Measurements from ENCODE around the gene CD300A.

Gene CD300A
- 5.1 reads per million, percentile 20 among the genes with 10 or more reads in this experiment for total RNA-seq

DNA sequence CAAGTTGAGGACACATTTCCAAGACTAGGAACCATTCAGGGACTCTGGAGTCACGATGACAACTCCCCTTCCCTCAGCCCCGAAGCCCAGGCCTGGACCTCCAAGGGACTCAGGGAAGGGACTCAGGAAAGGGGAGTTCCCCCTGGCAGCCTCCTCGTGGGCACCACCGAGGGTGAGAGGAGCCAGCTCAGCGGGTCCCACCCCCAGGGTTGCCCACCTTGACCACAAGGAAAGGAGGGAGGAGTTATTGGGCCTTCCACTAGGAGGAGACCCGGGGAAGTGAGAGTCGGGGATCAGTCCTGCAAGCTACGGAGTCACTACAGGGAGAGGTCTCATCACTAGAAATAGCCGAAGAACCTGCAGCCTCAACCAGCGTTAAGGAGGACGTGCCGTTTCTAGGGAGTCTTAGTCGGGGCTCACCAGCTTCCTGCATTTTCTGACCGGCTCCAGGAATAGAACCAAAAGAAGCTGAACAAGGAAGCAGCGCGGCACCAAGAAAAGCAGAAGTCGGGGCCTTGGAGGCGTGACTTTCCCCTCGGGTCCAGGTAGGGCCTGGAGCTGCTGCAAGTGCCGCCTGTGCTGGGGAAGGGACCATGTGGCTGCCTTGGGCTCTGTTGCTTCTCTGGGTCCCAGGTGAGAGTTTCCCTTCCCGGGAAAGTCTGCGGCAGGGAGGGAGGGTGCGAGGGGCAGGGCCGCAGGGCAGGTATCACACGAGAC lies at the start of gene CD300A:
Gene CD300A (plus strand): TSS at position 524 of the 717 bp plus-strand sequence. CDS start 70 bp downstream, at position 594.
- no peak for DNase-seq

DNA sequence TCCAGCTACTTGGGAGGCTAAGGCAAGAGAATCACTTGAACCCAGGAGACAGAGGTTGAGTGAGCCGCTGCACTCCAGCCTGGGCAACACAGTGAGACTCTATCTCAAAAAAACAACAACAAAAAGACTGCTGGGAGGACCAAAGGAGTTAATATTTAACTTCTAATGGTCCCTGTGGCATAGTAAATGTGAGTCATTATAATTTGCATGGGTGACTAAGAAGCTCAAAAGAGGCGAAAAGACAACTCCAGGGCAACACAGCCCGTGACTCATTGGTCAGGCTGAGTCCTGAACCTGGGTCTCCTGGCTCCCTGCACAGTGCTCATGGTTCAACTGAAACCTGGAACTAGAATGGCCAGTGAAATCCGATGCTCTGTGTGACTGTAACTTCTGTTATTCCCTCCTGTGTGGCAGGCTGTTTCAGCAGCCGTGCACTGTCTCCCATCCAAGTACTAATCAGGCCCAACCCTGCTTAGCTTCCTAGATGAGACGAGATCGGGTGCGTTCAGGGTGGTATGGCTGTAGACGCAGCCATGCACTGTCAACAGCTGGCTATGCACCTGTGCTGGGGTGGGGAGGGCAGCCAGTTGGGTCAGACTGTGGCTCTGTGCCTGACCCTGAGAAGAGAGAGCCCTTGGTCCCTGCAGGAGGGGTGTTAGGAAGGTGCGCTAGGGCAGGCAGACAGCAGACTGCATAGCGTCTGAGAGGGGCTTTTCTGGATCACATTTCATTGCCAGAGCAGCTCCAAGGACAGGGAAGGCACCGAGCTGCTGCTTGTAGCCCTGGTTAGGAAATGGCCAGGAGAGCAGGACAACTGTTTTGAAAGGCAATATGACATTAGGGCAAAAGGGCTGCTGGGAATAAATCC lies 49.0 kb upstream of the CD300A start:
- DNase-seq: no peak

DNA sequence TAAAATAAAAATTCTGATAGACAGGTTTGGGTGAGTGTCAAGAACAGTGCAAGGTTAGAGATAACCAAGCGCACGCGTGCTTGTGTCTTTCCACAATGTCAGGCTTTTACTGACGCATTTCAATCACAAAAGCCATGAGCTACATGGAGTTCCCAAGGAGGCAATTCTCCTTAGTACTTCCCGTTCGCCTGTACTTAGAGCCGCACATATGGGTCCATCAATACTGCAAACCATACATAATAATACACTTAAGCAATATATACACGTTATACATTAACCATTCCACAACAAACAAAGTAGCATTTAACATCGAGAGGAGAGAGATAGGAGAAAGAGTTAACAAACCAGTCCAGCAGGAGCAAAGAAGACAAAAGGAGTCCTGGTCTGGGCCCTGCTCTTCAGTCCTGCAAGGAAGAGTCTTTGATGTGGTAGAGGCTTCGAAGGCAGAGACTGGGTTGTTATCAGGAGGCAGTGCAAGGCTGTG lies 46.5 kb upstream of the CD300A start:
- no peak for DNase-seq

DNA sequence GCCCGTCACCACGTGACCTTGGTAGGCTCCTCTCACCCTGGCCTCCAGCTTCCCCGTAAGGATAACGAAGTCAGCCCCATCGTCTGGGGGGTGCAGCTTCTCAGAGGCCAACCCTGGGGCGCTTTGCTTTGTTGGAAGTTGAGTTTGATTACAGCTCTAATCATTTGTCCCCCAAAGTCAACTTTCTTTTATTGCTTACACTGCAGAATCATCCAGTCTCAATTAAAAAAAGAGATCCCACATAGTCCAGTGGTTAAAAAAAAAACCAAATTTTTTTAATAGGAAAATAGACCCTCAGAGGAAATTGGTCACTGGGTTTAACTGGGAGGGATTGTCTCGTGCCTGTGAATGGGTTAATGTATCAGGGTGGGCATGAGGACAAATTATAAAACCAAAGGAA lies 42.3 kb upstream of the CD300A start:
- DNase-seq: no peak

DNA sequence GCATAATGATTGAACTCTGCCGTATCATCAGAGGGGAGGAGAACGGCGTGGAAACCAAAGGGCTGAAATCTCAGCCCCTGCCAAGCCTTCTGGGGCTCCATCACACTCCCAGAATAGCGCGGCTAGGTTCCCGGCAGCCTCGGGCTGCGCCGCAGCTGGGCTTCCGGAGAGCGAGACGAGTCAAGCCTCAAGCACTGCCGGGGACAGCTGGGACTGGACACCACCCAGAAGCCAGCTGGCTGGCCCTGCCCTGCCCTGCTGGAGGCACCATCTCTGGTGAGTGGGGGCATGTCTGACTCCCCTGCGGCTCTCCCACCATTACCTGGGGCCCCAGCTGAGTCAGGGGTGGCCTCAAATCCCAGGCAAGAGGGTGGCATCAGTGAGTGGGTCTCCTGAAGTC lies 41.8 kb upstream of the CD300A start:
- no peak for DNase-seq

DNA sequence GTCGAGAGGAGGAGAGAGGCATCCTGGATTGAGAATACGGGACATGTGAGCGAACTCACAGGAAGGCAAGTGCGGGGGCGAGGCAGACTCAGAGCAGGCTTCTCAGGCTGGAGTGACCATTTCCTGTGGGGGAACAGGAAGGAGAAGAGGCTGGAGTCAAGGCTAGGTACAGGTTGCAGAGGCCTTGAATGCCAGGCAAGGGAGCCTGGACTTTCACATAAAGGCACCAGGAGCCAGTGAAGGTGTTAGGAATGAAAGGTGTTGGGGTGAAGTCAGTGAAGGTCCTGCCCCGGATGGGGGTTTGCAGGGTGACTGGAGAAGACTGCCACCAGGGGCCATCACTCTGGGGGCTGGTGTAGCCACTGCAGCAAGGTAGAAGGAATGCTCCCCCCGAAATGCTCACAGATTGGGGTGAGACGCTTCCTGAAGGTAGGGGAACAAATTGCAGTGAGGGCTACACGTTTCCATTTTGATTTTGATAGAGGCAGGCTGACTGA lies 39.8 kb upstream of the CD300A start:
- DNase-seq: no peak

DNA sequence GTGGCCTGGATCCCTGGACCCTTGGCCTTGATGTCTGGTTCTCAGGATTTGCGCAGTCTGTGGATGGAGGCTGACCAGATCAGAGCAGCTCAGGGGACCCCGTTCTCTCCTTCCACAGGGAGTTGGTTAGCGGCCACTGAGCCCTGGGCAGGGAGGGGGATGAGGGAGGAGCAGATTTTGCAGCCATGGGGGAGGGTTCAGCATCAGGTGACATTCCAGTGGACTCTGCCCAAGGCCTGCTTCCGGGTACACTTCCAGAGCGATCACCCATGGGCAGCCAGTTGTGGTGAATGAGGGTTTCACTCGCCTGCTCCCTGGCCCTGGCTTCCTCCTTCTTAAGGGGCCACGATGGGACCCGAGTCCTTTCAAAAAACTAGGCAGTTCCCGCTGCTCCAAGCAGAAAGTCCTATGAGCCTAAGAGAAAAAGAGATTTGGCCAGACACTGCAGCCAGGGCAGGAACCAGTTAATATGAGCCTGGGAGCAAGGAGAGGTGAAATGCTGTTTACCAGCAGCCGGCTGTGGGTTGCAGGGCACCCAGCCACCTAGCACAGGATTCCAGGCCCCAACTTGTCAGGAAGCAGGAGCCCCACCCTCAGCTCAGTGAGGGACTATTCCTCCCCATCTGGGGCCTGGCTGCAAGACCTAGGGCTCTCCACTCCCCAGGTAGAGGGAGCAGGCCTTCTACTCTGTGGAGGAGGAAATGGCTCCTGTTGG lies 39.2 kb upstream of the CD300A start:
- DNase-seq: no peak

DNA sequence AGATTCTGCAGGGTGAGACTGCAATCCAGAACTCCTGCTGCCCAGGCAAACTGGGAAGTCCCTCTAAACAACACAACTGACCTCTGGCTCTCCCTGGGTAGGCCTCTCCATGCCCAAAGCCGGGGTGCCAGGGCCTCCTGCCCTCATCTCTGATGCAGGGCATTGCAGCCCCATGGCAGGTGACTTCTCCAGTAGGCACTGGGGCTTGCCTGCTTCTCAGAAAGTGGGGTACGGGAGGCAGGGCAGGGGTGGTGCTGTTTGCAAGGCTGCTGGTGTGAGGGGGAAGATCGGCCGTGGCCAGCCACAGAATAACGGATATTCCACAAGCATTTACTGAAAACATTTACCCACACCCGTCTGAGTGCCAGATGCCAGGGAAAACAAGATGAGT lies 38.7 kb upstream of the CD300A start:
- no peak for DNase-seq

DNA sequence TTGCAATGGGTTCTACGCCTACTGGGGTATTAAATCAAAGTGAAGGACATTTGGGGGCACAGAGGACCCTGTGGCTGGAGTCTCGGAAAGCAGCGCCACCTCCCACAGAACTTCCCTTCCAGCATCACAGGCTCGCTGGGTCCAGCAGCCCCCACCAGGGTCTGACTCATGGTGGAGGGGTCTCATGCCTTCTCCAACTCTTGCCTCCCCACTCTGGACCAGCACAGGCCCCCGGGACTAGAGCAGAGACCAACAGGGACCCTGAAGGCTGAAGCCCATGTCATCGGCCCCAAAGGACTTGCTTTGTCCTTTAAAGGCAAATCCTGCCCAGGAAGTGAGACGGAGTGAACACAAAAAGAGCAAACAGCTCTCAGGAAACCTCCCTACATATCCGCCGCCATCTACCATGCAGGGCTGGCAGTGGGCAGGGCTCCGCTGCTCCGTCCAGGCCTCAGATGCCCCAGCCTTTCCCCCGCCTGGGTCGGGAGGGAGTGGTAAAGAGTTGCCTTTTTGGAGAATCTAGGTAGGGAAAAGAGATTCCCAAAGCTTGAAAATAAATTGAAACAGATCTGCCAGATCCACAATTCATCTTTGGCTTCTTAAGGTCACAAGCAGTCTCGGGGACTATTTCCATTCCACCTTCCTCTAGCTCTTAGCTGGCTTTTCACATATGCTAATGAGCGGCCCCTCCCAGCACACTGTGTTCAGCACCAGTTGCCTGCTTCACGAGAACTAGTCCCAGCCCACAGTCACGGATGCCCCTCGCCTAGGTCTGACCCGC lies 36.6 kb upstream of the CD300A start:
- DNase-seq: no peak

DNA sequence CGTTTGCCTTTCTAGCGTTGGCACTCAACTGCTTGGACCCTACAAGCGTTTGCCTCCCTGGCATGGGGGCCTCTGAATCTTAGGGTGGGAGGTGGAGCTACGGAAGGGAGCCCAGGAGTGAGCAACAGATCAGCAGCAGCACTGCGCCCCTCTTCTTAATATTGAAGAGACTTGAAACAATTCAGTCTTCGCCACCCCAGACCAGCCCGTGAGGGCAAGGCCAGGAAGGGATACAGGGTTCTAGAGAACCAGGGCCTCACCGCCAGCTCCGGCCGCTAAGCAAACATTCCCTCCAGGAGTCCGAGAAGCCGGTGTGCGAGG lies 36.1 kb upstream of the CD300A start:
- DNase-seq: no peak

DNA sequence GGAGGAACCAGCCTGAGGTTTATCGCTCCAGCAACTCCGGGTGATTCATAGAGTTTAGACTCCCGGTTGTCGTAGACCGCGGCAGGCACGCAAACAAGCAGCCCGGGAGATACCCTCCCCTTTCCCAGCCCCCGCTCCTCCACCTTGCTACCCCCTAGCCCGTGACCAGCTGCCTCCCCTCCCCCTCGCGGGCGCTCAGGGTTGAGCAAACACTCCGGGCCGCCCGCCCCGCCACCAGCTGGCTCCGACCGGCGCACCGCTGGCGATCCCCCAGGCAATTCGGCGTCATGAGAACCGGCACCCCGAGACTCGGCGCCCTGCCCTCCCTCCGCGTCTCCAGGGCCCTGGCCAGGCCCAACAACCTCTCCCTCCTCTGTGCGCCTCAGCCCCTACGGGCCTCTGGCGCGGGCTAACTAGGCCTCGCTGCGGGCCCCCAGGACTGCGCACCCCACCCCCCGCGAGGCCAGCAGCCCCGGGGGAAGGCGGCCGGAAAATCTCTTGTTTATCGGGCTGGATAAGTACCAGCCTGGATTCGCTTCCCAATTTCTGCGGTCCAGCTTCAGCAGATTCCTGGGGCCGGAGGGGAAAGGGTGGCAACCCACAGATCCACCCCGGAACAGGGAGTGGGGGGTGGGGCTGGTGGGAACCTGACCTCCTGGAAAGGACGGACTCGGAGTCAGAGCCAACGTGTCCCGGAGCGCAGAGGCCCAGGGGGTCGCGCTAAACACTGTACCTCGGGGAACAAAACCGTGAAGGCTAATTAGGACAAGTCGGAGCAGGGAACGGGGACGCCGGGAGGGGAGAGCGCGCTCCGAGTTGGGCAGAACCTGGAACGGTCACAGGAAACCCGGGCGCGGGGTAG lies 35.5 kb upstream of the CD300A start:
- DNase-seq: no peak

DNA sequence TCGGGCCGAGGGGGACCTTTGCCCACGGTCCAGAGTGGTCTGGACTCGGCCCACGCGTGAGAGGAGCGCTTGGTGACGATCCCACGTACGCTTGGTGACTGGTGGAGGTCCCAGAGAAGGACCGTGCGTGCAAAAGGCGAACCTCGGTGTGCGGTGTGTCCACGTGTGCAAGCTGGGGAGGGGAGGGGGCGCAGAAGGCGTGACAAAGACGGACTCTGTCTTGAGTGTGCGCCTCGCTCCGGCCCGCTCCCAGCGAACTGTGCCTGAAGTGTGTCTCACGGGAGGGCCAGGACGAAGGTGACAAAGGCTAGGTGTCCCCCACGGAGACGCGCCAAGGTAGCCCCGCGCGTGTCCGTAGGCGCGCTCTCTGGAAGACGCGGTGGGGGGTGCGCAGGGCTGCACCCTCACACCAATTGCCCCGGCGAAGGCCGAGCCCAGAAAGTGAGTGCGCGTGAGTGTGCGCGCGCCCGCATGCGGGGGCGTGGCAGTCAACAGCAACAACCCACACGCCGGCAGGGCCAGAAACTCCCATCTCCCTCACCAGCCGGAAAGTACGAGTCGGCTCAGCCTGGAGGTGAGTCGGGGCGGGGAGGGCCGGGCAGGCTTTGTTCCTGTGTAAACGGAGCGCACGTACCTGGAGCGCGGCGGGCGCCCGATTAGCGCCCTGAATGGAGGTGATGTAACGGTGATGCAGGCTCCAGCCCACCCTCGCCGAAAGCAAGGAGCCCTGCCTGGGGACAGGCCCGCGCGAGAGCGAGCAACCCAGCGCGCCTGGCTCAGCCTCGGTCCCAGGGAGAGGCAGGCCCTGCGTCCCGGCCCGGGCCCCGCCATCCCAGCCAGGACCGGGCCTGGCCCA lies 34.6 kb upstream of the CD300A start, which contains the start of gene GPRC5C:
Gene GPRC5C (plus strand): TSS at position 521 of the 856 bp plus-strand sequence. CDS start 7,689 bp downstream, outside the sequence.
- DNase-seq: no peak

DNA sequence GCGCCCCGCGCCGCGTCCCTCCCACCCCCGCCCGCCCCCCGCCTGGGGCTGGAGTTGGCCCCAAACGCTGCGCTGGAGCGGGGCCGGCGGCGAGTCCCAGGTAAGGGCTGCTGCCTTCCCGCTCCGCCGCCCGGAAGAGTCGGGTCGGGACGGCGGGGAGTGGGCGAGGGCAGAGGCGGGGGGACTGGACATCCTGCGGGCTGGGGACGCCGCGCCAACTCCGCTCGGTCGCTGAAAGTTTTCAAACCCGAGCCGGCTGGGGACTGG lies 34.1 kb upstream of the CD300A start:
- no peak for DNase-seq

DNA sequence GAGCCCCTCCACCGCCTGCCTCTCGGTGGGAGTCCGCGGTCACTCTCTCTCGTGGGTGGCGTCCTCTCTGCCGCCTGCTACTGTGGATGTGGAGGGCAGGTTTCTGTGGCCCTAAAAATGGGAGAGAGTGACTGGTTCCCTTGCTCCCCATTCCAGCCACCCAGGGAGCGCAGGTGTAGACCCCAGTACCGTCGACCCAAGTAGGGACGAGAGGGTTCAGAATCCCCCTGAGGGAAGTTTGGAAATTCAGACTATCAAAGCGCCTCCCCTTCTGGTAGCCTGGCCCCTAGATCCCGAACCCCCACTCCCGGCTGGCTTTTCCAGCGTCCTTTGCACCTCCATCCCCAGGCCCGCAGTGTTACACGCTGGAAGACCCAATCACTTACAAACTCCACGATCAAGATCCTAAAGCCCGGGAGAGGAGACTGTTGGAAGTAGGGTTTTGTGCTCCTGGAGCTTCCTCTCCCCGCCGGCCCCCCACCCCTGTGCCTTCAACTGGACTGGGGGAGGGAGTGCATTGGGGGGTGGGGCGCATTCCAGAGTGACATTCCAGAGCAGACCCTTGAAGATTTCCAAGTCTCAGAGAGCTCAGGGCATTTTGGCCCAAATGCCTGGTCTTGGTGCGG lies 33.6 kb upstream of the CD300A start:
- DNase-seq: no peak

DNA sequence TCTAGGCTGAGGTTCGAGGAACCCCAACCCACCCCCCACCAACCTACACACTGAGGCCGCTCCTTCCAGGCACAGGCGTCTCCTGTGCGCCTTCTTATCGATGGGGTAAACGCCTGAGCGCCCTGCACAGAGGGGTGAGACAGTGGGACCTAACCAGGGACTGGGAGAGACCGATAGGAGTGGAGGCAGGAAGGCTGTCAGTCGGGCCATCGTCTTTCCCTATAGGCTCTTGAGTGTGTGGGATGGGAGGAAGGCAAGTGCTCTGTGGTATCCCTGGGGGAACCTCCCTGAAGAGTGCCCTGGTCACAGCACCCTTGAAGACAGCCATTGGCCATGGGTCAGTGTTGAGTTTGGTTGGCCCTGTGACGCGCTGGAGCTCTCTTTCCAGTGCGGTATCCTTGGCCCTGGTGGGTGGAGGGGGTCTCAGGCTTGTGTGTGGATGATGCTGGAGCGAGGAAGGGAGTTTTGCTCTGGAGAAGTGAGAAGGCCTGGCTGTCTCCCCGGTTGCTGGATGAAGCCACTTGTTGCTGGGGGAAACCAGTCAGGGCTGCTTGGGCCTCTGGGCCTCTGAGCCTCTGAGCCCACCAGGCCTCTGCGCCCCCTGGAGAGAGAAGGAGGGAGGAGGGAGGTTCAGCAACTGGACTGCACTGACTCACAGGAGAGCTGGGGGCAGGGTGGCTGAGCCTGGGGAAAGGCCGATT lies 32.9 kb upstream of the CD300A start:
- DNase-seq: no peak

DNA sequence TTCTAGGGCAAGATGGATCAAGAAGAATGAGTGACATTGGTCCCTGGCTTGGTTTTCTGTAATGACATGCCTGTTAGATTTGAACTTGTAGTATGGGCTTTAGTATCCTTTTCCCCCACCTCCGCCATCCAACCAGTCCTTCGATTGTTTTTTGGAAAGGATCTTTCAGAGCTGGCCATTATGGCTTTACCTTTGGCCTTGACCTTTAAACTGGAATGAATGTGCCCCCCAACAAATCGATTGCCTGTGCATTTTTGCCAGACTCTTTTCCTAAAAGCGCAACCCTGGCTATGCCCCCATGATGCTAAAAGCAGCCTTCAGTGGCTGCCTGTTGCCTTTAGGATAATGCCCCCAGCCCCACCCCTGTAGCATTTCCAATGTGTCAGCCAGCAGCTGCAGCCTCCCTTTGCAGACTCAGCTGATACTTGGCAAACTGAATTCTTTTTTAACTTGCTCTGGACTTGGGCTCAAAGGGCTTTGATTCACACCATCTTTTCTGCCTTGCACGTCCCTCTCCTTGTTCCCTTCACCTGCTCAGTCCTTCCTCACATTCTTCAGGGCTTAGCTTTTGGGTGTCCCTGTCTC lies 30.6 kb upstream of the CD300A start:
- DNase-seq: no peak

DNA sequence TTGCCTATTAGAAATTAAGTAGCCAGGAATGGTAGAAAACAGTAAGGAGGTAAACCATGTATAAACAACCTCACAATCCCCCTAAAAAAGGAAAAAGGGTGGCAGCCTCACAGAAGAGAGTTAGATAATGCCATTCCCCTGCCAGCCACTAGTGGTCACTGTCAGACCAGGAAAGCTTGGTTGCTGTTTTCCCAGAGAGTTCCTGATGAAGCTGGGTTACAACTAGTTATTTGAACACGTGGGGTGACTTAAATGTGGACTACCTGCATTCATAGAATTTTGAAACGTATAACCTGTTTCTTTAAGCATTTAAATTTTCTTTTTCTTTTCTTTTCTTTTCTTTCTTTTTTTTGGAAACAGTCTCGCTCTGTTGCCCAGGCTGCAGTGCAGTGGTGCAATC lies 28.7 kb upstream of the CD300A start:
- DNase-seq: no peak

DNA sequence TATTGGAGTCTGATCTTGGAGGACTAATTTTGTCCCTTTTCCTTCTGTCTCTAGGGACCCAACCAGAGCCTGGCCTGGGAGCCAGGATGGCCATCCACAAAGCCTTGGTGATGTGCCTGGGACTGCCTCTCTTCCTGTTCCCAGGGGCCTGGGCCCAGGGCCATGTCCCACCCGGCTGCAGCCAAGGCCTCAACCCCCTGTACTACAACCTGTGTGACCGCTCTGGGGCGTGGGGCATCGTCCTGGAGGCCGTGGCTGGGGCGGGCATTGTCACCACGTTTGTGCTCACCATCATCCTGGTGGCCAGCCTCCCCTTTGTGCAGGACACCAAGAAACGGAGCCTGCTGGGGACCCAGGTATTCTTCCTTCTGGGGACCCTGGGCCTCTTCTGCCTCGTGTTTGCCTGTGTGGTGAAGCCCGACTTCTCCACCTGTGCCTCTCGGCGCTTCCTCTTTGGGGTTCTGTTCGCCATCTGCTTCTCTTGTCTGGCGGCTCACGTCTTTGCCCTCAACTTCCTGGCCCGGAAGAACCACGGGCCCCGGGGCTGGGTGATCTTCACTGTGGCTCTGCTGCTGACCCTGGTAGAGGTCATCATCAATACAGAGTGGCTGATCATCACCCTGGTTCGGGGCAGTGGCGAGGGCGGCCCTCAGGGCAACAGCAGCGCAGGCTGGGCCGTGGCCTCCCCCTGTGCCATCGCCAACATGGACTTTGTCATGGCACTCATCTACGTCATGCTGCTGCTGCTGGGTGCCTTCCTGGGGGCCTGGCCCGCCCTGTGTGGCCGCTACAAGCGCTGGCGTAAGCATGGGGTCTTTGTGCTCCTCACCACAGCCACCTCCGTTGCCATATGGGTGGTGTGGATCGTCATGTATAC lies 26.5 kb upstream of the CD300A start:
- no peak for DNase-seq
